Measurements from ENCODE around the gene SMAD7.
"Not testable (repeated sequence)": the region's sequence is repeated elsewhere in the genome, so short reads cannot be mapped to it uniquely, and the experiment has no call there.

SMAD7 gene

GRCh38 chr18:48877941-48878340 lies 72.8 kb downstream of the SMAD7 start:
- no peak for DNase-seq (ENCODE audit: low spot score)

GRCh38 chr18:48876590-48876989 lies 74.2 kb downstream of the SMAD7 start:
- DNase-seq (ENCODE audit: low spot score) = no peak

GRCh38 chr18:48875942-48876511 lies 74.7 kb downstream of the SMAD7 start:
- peak; percentile 61 for DNase-seq (ENCODE audit: low spot score)

- DNase-seq (ENCODE audit: low spot score) = no peak
These were observed 75.3 kb downstream of the SMAD7 start for GRCh38 chr18:48875314-48875941.

- DNase-seq (ENCODE audit: low spot score) = no peak
These were observed 76.0 kb downstream of the SMAD7 start for GRCh38 chr18:48874701-48875162.

- DNase-seq (ENCODE audit: low spot score) = no peak
These were observed 76.5 kb downstream of the SMAD7 start for GRCh38 chr18:48874233-48874632.

GRCh38 chr18:48872234-48873145 lies 78.3 kb downstream of the SMAD7 start:
- DNase-seq (ENCODE audit: low spot score) = no peak

- DNase-seq (ENCODE audit: low spot score) = no peak
These were observed 79.2 kb downstream of the SMAD7 start for GRCh38 chr18:48871391-48872166.

GRCh38 chr18:48870926-48871325 lies 79.8 kb downstream of the SMAD7 start:
- DNase-seq (ENCODE audit: low spot score) = not testable (repeated sequence)
